ENCODE measurements around the gene TMEM178B. TPM values are rescaled to one million over a fixed set of nuclear protein-coding genes. Genes with fewer than 3 reads are reported as not detected.

Gene TMEM178B
- total and polyA plus RNA-seq, 12 donors = 0.24 to 4.9 (median 2.1) TPM

GRCh38 chr7:141227454-141227853 lies 153.6 kb downstream of the TMEM178B start:
- no peak overlapping the region for H3K4me3 ChIP-seq
- H3K4me1 ChIP-seq (replicated peaks in 1 of 2) = no peaks in the 10 kb centered on the region
- 59 to 75% (median 72%) methylated on average over 4 of the region's 4 CpGs for WGBS, 4 donors
- no peak overlapping the region for H3K27ac ChIP-seq
- TF ChIP-seq POLR2A (IDR thresholded peaks at IDR 0.05) (no peak), CTCF (IDR thresholded peaks at IDR 0.05) (no peak)
- no peaks in the 10 kb centered on the region for H3K27me3 ChIP-seq
- DNase-seq = no peak
- intact Hi-C loops (cut with DNase I) = no loop called here
- no peaks in the 10 kb centered on the region for H3K36me3 ChIP-seq (replicated peaks in 1 of 2)
- H3K9me3 ChIP-seq (replicated peaks in 1 of 3) = no peaks in the 10 kb centered on the region

- no peaks in the 10 kb centered on the region for H3K27me3 ChIP-seq
- no peaks in the 10 kb centered on the region for H3K4me1 ChIP-seq (replicated peaks in 1 of 2)
- 74 to 90% (median 84%) methylated on average over 5 of the region's 5 CpGs for WGBS, 4 donors
- H3K4me3 ChIP-seq = no peak overlapping the region
- H3K36me3 ChIP-seq (replicated peaks in 1 of 2) = no peaks in the 10 kb centered on the region
- no peak for DNase-seq
- H3K27ac ChIP-seq = no peak overlapping the region
- intact Hi-C loops (cut with DNase I) = no loop called here
- TF ChIP-seq CTCF (IDR thresholded peaks at IDR 0.05) = no peak
- no peaks in the 10 kb centered on the region for H3K9me3 ChIP-seq (replicated peaks in 1 of 3)
These were observed 154.6 kb downstream of the TMEM178B start for GRCh38 chr7:141228482-141228881.

- 27 to 45% (median 38%) methylated on average over 5 of the region's 5 CpGs for WGBS, 4 donors
- intact Hi-C loops (cut with DNase I) = no loop called here
These were observed 157.3 kb downstream of the TMEM178B start for GRCh38 chr7:141231018-141231792.

More at GRCh38 chr7:141231018-141231792, 157.3 kb downstream of the TMEM178B start:
- Histone ChIP-seq H3K27me3 (no peaks in the 10 kb centered on the region), H3K4me1 (replicated peaks in 1 of 2) (no peaks in the 10 kb centered on the region), H3K4me3 (no peak overlapping the region), H3K9me3 (replicated peaks in 1 of 3) (no peaks in the 10 kb centered on the region), H3K27ac (no peak overlapping the region), H3K36me3 (replicated peaks in 1 of 2) (no peaks in the 10 kb centered on the region)
- TF ChIP-seq CTCF (IDR thresholded peaks at IDR 0.05) = peak in 4 of 6 experiments; percentile 21 to 39 (median 25)
- no peak for TF ChIP-seq POLR2A (IDR thresholded peaks at IDR 0.05)
- peak; percentile 24 to 78 (median 40) for DNase-seq
